Cardiac fibroblast (primary cell): Measurements from ENCODE around the gene CTNNAL1.

Experiments
- DNase-seq, 2 donors: peaks; one replicate each; pipeline versions ENCODE4 v3.0.0 to v3.0.0-alpha.2; 2010; ENCODE audit warnings: low read depth in 2 of 2
- H3K4me3 ChIP-seq, 2 donors: replicated peaks in 1 of 2; 1 replicate in 1 of 2; 2 replicates in 1 of 2; pipeline ENCODE4 v1.5.1; 2011; ENCODE audit warnings: low read depth in 2 of 2, low read length in 2 of 2, mild to moderate bottlenecking in 2 of 2, moderate library complexity in 1 of 2
- CTCF ChIP-seq: IDR thresholded peaks from one replicate; pipeline ENCODE4 v1.5.1; 2011; ENCODE audit warnings: low read depth, mild to moderate bottlenecking, low read length, inconsistent platforms

Gene CTNNAL1

GRCh38 chr9:109010746-109011145, 2.6 kb downstream of the CTNNAL1 start:
- peak; percentile 75 to 84 for DNase-seq
- no peak for TF ChIP-seq CTCF
- H3K4me3 ChIP-seq = no peak overlapping the region

GRCh38 chr9:109005678-109006077, 7.6 kb downstream of the CTNNAL1 start:
- H3K4me3 ChIP-seq = no peak overlapping the region
- DNase-seq = no peak
- TF ChIP-seq CTCF = no peak

- no peak for DNase-seq
- H3K4me3 ChIP-seq = no peak overlapping the region
- no peak for TF ChIP-seq CTCF
Observed at GRCh38 chr9:109003116-109003515, 10.2 kb downstream of the CTNNAL1 start.

GRCh38 chr9:109002141-109002540, 11.2 kb downstream of the CTNNAL1 start:
- no peak for DNase-seq
- no peak for TF ChIP-seq CTCF
- no peak overlapping the region for H3K4me3 ChIP-seq

- no peak overlapping the region for H3K4me3 ChIP-seq
- TF ChIP-seq CTCF = no peak
- DNase-seq = peak; percentile 50 to 88
Observed at GRCh38 chr9:109001275-109001676, 12.0 kb downstream of the CTNNAL1 start.

GRCh38 chr9:108997112-108997511, 16.2 kb downstream of the CTNNAL1 start:
- DNase-seq = no peak
- H3K4me3 ChIP-seq = no peak overlapping the region

More at GRCh38 chr9:108997112-108997511, 16.2 kb downstream of the CTNNAL1 start:
- TF ChIP-seq CTCF = no peak
